Stimulated activated naive CD4-positive, alpha-beta T cell treated with Interleukin-2 at 50 U/mL for 16 hours (primary cell): ENCODE results near the gene NTRK3.

Source experiments
- DNase-seq: peaks from one replicate; lab custom pipeline; 2025; lab: John Stamatoyannopoulos, UW

The NTRK3 gene

DNA sequence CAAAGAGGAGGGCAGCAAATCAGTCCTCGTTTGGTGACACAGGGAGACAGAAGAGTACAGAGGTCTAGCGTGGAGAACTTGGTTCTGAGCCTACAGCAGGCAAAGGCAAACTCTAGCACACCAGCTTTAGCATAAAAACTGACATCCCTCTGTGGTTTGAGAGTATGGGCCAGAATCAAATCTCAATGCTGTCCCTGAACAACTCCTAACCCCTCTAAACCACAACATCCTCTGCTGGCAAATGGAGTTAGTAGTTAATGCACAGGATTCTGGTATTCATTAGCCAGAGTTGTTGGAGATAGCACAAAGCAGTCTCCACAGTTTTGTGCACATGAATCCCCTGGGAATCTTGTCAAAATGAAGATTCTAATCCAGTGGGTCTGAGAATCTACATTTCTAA lies 315.8 kb downstream of the NTRK3 start:
- no peak for DNase-seq

DNA sequence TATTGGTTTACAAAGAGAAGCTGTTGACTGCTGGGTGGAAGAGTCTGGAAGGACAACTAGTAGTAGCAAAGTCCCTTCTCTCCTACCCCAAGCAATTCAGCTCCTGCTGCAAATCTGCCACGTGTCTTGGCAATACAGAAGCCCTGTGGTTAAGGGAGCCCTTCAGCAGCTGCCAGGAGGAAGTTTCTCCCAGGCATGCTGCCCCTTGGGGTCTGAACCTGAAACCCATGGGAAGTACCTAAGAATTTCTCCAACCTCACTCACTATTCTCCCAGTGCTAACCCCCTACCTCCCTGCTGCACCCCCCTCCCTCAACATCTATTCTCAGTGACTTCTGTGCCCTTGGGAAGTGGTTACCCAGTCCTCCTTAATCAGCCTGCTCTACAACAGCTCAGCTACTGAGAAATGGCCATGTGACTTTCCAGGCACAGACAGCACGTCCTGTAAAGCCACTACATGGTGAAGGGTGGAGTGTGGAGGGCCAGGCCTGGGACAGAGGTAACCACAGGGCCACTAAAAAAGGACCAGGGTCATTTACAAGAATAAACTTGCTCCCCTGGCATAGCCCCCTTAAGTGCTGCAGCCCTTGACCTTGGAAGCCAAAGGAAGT lies 316.6 kb downstream of the NTRK3 start:
- no peak for DNase-seq

DNA sequence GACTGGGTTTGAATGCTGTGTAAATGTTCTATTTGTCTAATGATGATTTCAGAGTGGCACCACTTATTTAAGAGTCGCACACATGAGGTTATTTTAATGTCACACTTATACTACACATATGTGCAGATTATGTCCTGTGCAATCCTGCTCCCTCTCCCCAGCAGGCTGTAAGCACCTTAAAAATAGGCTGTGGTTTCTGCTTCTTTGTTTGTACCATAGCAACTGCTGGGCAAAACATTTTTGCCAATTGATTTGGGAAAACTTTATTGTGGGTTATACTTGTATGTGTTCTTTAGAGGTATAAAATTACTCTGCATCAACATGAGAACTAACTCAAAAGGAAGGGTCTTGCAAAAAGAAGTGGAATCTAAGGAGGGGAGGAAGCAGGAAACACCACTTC lies 318.5 kb downstream of the NTRK3 start:
- no peak for DNase-seq

DNA sequence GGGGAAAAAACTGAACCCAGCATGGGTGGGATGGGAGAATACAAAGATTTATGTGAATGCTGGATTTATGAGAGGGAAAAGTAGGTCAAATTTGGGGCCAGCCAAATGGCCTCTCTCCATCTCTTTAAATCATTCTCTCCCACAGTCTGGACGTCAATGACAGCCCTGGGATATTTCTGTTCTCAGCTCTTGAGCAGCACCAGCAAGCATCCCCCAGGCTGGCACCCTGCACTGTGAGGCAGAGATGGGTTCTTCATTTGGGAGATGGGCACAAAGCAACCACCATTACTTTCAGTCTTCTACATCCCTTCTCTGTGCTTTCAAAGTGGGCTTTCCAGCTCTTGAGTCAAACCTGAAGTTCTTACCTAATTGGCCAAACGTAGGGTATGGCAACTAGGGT lies 321.0 kb downstream of the NTRK3 start:
- DNase-seq, result no peak

DNA sequence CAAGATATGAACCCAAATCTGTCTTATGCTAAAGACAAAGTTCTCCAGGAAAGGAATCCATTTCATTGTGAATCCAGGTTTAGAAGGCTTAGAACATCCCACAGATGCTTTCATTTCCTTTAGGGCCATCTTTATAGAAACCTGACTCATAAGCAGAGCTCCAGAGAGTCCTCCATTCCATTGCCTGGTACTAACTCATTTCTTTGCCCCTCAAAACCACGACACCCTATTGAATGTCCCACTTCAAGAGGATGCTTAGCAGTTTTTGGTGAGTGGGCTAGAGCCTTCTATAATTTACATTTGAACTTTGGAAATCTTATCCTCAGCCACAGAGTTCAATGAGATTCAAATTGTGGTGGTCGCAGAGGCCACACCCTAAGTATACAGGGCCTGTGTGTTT lies 325.0 kb downstream of the NTRK3 start:
- no peak for DNase-seq

DNA sequence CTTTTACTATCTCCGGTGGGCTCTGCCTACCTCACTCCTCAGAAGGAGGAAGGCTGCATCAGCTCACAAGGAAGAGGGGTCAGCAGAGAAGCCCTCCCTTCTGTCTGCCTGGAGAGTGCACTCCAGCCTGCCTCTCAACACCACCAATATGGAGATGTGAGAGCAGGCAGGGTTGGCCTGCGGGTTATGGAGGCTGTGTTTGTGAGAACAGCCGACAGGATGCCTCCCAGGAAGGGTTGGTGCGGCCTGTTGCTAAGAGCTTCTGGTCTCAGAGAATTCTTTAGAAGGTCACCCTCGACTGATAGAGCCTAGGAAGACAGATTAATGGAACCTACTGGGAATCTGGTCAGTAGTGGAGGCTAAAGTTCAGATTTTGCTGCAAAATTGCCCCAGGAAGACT lies 326.1 kb downstream of the NTRK3 start:
- no peak for DNase-seq

DNA sequence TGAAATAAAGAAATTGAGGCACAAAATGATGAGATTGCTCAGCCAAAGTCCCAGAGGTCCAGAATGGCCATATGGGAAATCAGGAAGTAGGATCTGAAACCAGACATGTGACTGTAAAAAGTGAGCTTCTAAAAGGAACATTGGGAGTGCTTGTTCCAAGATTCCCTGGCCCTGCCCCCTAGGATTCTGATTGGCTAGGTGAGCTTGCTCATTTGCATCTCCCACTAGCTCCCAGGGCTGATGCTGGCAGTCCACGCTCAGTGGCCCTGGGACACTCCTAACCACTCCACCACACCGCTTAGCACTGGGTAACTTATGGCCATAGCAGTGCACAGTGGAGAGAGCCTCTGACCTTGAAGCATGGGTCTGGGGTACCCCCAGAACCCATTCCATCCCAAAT lies 326.7 kb downstream of the NTRK3 start:
- no peak for DNase-seq

DNA sequence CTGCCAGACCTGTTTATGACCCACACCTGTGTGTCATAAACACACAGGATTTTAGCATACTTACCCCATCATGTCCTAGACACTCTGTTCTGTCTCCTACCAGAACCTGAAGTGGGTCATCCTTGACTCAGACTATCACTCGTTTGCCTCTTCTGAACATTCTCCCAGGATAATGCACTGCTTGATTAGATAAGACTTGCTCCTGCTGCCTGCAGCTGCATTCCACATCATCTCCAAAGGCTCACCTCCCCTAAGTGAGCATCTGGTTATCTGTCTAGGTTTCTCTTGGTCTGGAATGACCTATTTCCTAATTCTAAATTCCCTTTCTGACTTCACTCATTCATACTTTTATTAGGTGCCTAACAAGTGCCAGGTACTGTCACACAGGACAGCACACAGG lies 332.1 kb downstream of the NTRK3 start:
- no peak for DNase-seq

DNA sequence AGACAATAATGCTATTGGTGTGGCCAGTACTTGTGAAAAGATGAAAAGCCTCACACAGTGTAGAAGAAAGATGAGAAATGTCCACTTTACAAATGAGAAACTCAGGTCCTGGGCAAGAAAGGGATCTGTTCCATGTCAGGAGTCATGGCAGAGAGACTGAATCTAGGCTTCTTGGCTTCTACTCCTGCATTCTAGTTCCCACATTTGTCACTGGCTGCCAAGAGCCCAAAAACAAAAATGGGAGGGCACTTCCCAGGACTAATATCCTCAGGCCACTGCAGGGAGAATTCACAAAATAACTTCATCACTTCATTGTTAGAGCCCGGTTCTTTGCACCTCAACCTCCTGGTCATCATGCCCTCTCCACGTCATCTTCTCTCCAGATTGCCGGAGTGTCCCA lies 337.5 kb downstream of the NTRK3 start:
- DNase-seq, result no peak

DNA sequence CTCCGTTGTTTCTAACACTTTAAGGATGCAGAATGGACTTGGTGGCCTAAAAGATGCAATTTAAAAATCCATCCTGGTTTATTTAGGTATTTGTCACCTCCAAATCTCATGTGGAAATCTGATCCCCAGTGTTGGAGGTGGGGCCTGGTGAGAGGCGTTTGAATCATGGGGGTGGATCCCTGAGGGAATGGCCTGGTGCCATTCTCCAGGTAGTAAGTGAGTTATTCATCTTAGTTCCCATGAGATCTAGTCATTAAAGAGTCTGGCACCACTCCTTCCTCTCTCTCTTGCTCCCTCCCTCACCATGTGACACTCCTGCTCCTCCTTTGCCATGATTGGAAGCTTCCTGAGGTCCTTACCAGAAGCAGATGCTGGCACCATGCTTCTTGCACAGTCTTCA lies 339.1 kb downstream of the NTRK3 start:
- DNase-seq, result no peak

DNA sequence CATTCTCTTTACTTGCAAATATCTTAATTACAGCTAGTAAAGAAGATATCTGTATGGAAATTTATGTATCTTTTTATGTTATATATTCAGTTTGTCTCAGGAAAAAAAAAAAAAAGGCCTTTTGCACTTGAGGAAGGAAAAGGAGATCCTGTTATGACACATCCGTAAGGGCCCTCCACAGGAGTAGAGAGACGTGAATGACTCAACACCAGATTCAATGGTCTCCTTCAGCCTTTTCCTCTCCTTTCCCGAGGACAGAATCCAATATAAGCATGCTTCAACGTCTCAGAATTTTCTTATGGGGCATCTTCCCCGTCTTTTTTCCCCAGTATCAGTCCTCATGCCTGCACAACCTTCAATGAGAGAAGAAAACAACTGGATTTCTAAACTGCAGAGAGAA lies 340.3 kb downstream of the NTRK3 start:
- no peak for DNase-seq

DNA sequence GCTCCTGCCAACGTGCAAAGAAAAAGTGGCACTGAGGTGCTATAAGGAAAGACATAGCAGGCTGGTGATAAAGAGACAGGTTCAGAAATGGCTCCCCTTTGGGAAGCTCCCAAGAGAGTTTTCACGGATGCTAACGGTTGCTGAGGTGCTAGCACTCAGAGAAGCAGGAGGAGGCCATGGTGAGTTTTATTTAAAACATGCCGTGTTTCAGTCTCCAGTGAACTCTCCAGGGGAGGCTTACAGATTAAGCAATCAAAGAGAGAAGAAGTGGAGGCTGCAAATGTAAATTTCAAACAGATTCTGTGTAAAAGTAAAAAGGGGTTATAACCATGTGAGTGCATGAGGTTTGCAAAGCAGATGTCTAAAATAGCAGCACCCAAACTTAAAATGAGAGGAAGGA lies 346.2 kb downstream of the NTRK3 start:
- DNase-seq, result no peak

DNA sequence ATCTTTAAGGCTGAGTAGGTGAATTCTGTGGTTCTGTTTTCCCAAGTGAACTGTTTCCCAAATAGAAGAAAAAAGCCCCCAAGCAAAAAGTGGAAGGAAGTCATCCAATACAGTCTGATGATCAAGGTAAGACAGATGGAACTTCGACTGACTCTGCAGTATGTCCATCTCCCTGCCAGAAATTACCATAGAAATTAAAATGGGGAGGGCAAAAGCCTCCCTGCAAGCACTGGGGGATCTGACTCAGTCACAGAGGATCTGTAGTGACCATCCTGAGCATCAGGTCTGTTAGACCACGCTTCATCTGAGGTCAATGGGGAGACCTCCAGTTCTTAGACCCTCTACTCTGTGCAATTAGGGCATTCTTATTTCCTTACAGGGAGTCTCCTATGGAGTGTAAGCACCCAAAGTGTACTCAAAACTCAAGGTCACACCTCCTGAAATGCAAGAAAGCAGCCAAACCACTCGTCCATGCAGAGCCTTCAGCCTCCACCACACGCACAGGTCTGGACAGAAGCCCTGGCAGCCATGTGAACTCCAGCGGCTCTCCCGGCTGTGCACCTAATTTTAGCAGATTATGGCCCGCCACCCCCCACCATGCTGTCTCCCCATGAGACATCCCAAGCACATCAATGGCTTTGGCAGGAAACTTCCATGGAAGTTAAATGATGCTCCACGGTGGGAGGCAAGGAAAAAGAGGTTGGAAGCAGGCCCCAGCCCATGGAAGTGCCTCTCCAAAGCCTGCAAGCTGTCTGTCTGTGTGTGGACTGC lies 348.7 kb downstream of the NTRK3 start:
- DNase-seq, result no peak

DNA sequence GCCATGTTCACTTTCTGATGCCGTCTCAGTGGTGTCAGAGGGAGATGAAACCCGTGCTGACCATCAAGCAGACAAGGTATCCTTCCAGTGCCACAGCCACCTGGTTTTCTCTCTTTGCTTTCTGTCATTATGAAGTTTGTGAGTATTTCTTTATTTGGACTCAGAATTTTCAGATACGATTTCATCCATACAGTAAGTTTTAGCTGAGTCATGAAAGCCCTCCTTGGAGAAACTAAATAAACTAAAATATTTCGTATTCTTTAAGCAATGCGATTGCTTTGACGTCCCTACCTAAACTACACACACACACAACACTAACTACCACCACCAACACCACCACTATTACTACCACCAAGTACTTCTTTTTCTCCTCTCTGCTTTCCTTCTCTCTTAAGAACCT lies 350.1 kb downstream of the NTRK3 start:
- no peak for DNase-seq

DNA sequence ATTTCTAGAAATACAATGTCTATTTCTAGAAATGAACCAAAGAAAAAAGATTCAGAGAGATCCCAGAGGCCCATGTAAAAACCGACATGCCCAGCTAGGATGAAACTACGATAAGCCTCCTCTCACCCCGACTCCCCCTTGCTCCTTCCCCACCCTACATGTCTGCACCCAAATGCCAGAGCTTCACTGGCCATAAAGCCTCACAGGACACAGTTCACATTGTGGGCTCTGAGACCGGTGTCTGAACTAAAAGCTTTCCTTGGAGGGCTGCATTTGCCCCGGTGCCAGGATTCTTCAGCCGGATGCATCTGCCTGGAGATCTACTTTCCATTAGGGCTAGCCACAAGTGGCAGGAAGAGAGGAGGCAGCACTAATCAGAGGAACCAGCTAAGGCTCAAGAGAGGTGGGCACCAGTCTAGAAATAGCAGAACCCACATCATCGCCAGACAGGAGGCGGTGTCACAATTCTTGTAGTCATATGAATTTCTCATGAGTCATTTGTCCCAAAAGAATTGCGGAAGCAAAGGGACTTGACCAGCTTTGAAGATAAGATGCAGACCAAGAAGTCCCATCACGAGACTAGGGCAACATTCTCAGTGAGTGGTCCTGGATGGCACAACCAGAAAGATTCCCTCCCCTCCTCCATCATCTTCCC lies 353.6 kb downstream of the NTRK3 start:
- no peak for DNase-seq

DNA sequence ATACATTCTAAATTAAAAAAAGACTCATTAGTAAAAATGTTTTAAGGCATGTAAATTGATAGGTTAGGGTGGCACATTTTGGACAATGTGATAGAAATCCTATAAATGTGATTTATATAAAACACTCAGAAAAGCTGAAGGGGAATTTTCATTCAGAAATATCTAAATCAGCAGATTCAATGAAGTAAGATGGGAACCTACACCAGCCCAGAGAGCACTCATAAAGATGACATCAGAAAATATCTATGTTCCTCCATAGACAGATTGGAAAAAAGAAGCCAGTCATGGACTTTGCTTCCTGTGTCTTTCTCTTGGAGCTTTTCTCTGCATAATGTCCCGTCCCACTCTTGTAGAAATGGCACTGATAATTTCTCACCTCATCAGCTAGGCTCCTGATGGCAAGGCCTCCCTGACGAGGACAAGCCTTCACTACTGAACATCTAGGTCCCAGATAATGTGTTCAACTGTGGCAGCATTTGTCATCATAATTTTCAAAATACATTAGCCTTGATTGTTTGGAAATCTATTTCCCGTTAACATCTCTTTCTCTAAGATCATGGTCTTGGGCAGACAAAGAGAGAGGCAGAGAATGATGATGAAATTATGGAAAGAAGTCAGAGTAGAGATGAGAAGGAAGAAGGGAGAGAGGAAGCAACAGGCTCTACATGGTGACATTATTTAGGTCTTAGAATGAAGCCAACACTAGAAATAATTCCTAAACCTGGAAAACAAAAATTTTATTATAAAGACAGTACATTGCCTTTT lies 354.4 kb downstream of the NTRK3 start:
- no peak for DNase-seq

DNA sequence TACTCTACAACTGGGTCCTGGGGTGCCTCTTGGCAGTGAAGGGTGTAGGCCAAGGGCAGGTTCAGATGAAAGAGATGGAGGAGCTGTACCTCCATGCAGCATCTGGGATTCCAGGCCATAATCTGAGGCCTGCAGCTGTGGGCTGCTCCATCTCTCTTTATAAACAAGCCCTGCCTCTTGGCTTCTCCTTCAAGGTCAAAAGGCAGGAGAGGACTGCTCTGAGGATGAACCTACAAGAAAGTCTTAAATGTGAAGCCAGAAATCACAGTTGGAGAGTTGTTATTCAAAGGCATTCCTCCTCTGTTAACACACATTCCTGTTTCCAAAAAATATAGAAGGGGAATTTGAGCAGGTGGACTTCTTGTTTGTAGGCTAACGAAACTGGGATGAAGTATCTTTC lies 355.5 kb downstream of the NTRK3 start:
- DNase-seq, result no peak

DNA sequence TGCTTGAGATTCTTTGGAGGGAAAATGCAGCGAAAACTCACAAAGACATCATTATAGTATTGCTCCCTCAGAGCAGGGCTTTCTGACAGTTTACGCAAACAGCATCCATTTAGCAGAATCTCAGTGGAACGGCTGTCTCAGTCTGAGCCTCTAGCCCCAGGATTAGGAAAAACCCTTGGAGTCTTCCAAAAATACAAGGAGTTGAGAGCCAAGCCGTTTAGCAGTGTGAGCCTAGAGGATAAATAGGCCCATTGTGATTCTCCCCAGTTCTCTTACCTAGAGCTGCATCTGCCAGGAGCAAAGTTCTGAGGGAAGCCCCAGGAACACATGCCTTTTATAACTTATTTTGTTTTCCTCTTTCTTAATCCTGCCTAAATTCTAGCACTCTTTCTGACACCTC lies 359.6 kb downstream of the NTRK3 start:
- DNase-seq, result no peak

DNA sequence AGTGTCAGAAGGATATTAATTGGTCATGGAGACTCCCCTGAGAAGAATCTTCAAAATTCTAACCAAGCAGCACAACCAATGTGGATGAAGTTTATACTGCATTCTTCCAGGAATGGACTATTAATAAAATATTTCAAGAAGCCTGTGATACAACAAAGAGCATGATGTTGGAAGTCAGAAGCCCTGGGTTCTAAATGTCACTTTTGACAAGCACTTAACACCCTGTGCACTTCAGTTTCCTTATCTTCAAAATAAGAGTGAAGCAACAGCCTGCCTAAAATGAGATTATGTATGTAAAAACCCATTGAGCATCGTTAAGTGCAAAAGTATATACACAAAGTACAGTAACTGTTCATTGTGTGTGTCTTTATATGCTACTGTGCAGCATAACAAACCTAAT lies 369.4 kb downstream of the NTRK3 start:
- DNase-seq, result no peak

DNA sequence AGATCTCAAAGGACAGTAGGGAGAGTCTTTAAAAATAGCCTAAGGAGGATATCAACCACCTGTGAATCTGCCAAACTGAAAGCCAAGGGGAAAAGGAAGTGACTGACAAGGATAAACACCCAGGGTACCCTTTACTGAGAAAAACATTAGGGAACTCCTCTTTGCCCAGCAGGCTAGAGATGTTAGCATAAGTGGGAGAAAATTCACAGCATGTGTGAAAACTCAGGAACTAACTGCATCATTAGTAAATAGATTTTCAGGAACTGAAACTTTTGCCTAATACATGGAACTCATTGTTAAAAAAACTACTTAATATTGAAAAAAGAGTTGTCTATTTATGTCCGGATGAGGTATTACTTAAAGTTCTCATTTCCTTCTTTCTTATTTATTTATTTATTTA lies 375.5 kb downstream of the NTRK3 start:
- no peak for DNase-seq

DNA sequence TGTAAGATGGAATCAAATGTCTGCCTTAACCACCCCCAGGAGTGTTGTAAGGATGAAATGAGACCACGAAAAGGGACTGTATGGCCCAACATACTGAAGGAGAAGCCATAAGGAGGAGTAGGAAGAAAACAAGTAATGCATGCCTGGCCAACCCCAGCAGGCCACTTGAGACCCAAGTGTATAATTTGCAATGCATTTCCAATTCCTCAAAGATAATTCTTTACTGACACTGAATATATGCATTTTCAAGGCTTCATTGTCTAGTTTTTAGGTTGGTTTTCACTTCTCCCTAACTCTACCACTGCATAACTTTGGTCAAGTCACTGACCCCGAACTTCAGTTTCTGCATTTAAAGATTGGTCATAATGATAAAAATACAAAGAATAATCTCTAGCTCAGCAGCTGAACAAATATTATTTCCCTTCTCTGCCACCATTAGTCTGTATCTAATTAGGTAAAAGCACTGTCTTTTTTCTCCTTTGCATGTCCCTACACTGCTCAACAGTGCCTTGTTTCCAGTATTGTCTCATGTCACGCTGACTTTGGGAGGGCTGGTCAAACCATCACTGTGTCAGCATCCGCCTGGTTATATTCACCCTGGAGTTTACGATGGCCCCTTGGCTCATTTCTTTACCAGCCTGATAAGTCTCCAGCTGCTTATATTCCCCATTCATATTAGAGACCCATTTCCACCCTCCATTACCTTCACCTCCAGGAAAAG lies 378.6 kb downstream of the NTRK3 start:
- no peak for DNase-seq

DNA sequence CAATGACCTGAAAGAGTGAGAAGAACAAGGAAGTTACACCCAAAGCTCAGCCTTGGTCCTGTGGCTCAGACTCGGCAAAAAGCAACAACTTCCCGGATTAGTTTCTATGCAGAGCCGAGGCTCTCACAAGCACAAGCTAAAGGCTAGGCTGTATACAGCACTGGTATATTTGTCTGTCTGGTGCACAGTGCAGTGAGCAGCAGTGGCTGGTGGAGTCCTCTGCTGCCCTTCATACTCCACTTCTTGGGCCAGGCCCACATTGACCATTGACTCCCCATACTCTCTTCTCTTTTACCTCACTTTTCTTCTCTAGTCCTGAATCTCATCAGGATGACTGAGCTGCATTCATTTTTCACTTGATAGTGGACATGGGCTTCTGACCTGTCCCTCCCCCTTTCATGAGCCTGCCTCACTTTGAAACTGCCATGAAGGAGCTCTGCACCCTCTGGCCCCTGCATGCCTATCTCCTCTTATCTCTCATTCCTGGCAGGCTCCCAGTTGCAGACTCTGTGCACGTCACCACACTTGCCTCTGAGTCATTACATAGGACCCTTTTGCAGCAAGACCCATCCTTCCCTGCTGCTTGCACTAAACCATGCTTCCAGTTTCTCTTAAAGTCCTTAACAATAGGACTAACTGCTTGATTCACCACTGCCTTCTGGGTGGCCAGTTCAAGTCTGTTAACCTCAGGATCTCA lies 379.3 kb downstream of the NTRK3 start:
- DNase-seq, result no peak
